Measurements from ENCODE around the gene ATP9B. TPM values are rescaled to one million over a fixed set of nuclear protein-coding genes. Genes with fewer than 3 reads are reported as not detected.
"Not testable (repeated sequence)": the region's sequence is repeated elsewhere in the genome, so short reads cannot be mapped to it uniquely, and the experiment has no call there.

Gene ATP9B
- total RNA-seq, 2 donors from 2014 or later: 69.5 to 72.4 TPM

- Mint-ChIP-seq H3K27me3 (no peaks in the 10 kb centered on the region), H3K27ac (no peak overlapping the region), H3K36me3 (ENCODE audit: low read depth) (peaks cover 7% of the 10 kb centered on the region), H3K4me3 (no peak overlapping the region), H3K4me1 (peaks cover 9% of the 10 kb centered on the region)
- DNase-seq (no peak), ATAC-seq (no peak)
- H3K9me3 ChIP-seq (ENCODE audit: control insufficient read depth, low read length, poor library complexity, severe bottlenecking): no peaks in the 10 kb centered on the region
Observed at GRCh38 chr18:79314838-79315388, 245.7 kb downstream of the ATP9B start.

GRCh38 chr18:79315596-79315995 is 246.4 kb downstream of the ATP9B start:
- Mint-ChIP-seq H3K36me3 (ENCODE audit: low read depth) (peaks cover 7% of the 10 kb centered on the region), H3K27ac (no peak overlapping the region), H3K4me1 (peaks cover 9% of the 10 kb centered on the region)

GRCh38 chr18:79317703-79318102 is 248.5 kb downstream of the ATP9B start:
- ATAC-seq: no peak
- H3K9me3 ChIP-seq (ENCODE audit: control insufficient read depth, low read length, poor library complexity, severe bottlenecking): no peaks in the 10 kb centered on the region
- Mint-ChIP-seq H3K4me3 (no peak overlapping the region), H3K4me1 (peaks cover 9% of the 10 kb centered on the region), H3K27ac (peak overlapping the region; percentile 78), H3K36me3 (ENCODE audit: low read depth) (no peaks in the 10 kb centered on the region), H3K27me3 (no peaks in the 10 kb centered on the region)
- DNase-seq: no peak

More at GRCh38 chr18:79315596-79315995, 246.4 kb downstream of the ATP9B start:
- ATAC-seq (no peak), DNase-seq (no peak)
- Mint-ChIP-seq H3K4me3 (no peak overlapping the region), H3K27me3 (no peaks in the 10 kb centered on the region)
- H3K9me3 ChIP-seq (ENCODE audit: control insufficient read depth, low read length, poor library complexity, severe bottlenecking): no peaks in the 10 kb centered on the region

GRCh38 chr18:79318142-79318673 is 249.0 kb downstream of the ATP9B start:
- H3K36me3 Mint-ChIP-seq (ENCODE audit: low read depth): no peaks in the 10 kb centered on the region
- no peaks in the 10 kb centered on the region for H3K27me3 Mint-ChIP-seq
- DNase-seq (no peak), ATAC-seq (no peak)
- H3K4me1 Mint-ChIP-seq: peaks cover 9% of the 10 kb centered on the region
- peak overlapping the region; percentile 78 for H3K27ac Mint-ChIP-seq
- no peak overlapping the region for H3K4me3 Mint-ChIP-seq
- H3K9me3 ChIP-seq (ENCODE audit: control insufficient read depth, low read length, poor library complexity, severe bottlenecking): no peaks in the 10 kb centered on the region

GRCh38 chr18:79320216-79320850 is 251.1 kb downstream of the ATP9B start:
- DNase-seq (no peak), ATAC-seq (no peak)
- H3K27me3 Mint-ChIP-seq: no peaks in the 10 kb centered on the region
- no peaks in the 10 kb centered on the region for H3K9me3 ChIP-seq (ENCODE audit: control insufficient read depth, low read length, poor library complexity, severe bottlenecking)
- H3K4me1 Mint-ChIP-seq: peaks cover 13% of the 10 kb centered on the region
- no peak overlapping the region for H3K4me3 Mint-ChIP-seq
- H3K36me3 Mint-ChIP-seq (ENCODE audit: low read depth): peaks cover 5% of the 10 kb centered on the region
- H3K27ac Mint-ChIP-seq: no peak overlapping the region

GRCh38 chr18:79321625-79322405 is 252.6 kb downstream of the ATP9B start:
- peaks cover 16% of the 10 kb centered on the region for H3K4me1 Mint-ChIP-seq
- H3K27ac Mint-ChIP-seq: no peak overlapping the region

GRCh38 chr18:79322441-79322840 is 253.2 kb downstream of the ATP9B start:
- DNase-seq (no peak), ATAC-seq (no peak)
- Mint-ChIP-seq H3K36me3 (ENCODE audit: low read depth) (peaks cover 5% of the 10 kb centered on the region), H3K4me3 (no peak overlapping the region), H3K4me1 (peaks cover 16% of the 10 kb centered on the region), H3K27me3 (no peaks in the 10 kb centered on the region), H3K27ac (no peak overlapping the region)
- H3K9me3 ChIP-seq (ENCODE audit: control insufficient read depth, low read length, poor library complexity, severe bottlenecking): no peaks in the 10 kb centered on the region

More at GRCh38 chr18:79321625-79322405, 252.6 kb downstream of the ATP9B start:
- no peak overlapping the region for H3K4me3 Mint-ChIP-seq
- H3K36me3 Mint-ChIP-seq (ENCODE audit: low read depth): peaks cover 5% of the 10 kb centered on the region
- no peak for DNase-seq
- H3K9me3 ChIP-seq (ENCODE audit: control insufficient read depth, low read length, poor library complexity, severe bottlenecking): no peaks in the 10 kb centered on the region
- no peak for ATAC-seq
- H3K27me3 Mint-ChIP-seq: no peaks in the 10 kb centered on the region

GRCh38 chr18:79323471-79323870 is 254.3 kb downstream of the ATP9B start:
- ATAC-seq (no peak), DNase-seq (no peak)
- Mint-ChIP-seq H3K27ac (no peak overlapping the region), H3K36me3 (ENCODE audit: low read depth) (peaks cover 5% of the 10 kb centered on the region), H3K27me3 (no peaks in the 10 kb centered on the region), H3K4me1 (peaks cover 7% of the 10 kb centered on the region), H3K4me3 (no peak overlapping the region)
- no peaks in the 10 kb centered on the region for H3K9me3 ChIP-seq (ENCODE audit: control insufficient read depth, low read length, poor library complexity, severe bottlenecking)

GRCh38 chr18:79326413-79327198 is 257.4 kb downstream of the ATP9B start:
- Mint-ChIP-seq H3K4me1 (peaks cover 7% of the 10 kb centered on the region), H3K27ac (no peak overlapping the region), H3K36me3 (ENCODE audit: low read depth) (peaks cover 8% of the 10 kb centered on the region), H3K4me3 (no peak overlapping the region), H3K27me3 (no peaks in the 10 kb centered on the region)
- ATAC-seq: no peak
- no peak for DNase-seq
- H3K9me3 ChIP-seq (ENCODE audit: control insufficient read depth, low read length, poor library complexity, severe bottlenecking): no peaks in the 10 kb centered on the region

GRCh38 chr18:79327199-79327721 is 258.1 kb downstream of the ATP9B start:
- ATAC-seq: no peak
- Mint-ChIP-seq H3K4me1 (peaks cover 7% of the 10 kb centered on the region), H3K27ac (no peak overlapping the region), H3K36me3 (ENCODE audit: low read depth) (peaks cover 8% of the 10 kb centered on the region), H3K27me3 (no peaks in the 10 kb centered on the region), H3K4me3 (no peak overlapping the region)
- no peaks in the 10 kb centered on the region for H3K9me3 ChIP-seq (ENCODE audit: control insufficient read depth, low read length, poor library complexity, severe bottlenecking)
- DNase-seq: no peak

GRCh38 chr18:79327915-79328314 is 258.7 kb downstream of the ATP9B start:
- H3K4me3 Mint-ChIP-seq: peak overlapping the region; percentile 2
- not testable (repeated sequence) for DNase-seq; H3K9me3 ChIP-seq (ENCODE audit: control insufficient read depth, low read length, poor library complexity, severe bottlenecking); H3K4me1 Mint-ChIP-seq; H3K27me3 Mint-ChIP-seq; H3K36me3 Mint-ChIP-seq (ENCODE audit: low read depth); H3K27ac Mint-ChIP-seq; ATAC-seq

GRCh38 chr18:79328887-79329286 is 259.7 kb downstream of the ATP9B start:
- H3K27me3 Mint-ChIP-seq: no peaks in the 10 kb centered on the region
- DNase-seq (no peak), ATAC-seq (no peak)
- H3K36me3 Mint-ChIP-seq (ENCODE audit: low read depth): peaks cover 8% of the 10 kb centered on the region
- no peak overlapping the region for H3K27ac Mint-ChIP-seq
- H3K9me3 ChIP-seq (ENCODE audit: control insufficient read depth, low read length, poor library complexity, severe bottlenecking): no peaks in the 10 kb centered on the region
- H3K4me1 Mint-ChIP-seq: peaks cover 3% of the 10 kb centered on the region
- no peak overlapping the region for H3K4me3 Mint-ChIP-seq
